Adrenal gland (tissue), 5 donors: ENCODE data around the gene GADD45B.

ENCODE experiments used
- POLR2A ChIP-seq, 2 donors: fragments of 450-650 bp; IDR thresholded peaks; one replicate each; pipeline ENCODE4 v1.6.1; 2017; ENCODE audit warnings: antibody characterized with exemption in 2 of 2, mild to moderate bottlenecking in 2 of 2, moderate library complexity in 1 of 2
- TF ChIP-seq, protein P1 (sequence below), 6 experiments: fragments of 450-650 bp in 4 of 6; fragments of 200-600 bp in 2 of 6; sonication (generic) in 1 of 6; IDR thresholded peaks; 1 replicate in 5 of 6; 2 replicates in 1 of 6; pipeline versions ENCODE4 v1.5.1 to v1.8.0; 2016 to 2021; ENCODE audit warnings: antibody characterized with exemption in 6 of 6, mild to moderate bottlenecking in 2 of 6, moderate library complexity in 1 of 6
- donor health status: DM: no; HTN: no; CAD: no.

- TF ChIP-seq POLR2A (IDR thresholded peaks at IDR 0.05): no peak
- TF ChIP-seq, protein P1, sequence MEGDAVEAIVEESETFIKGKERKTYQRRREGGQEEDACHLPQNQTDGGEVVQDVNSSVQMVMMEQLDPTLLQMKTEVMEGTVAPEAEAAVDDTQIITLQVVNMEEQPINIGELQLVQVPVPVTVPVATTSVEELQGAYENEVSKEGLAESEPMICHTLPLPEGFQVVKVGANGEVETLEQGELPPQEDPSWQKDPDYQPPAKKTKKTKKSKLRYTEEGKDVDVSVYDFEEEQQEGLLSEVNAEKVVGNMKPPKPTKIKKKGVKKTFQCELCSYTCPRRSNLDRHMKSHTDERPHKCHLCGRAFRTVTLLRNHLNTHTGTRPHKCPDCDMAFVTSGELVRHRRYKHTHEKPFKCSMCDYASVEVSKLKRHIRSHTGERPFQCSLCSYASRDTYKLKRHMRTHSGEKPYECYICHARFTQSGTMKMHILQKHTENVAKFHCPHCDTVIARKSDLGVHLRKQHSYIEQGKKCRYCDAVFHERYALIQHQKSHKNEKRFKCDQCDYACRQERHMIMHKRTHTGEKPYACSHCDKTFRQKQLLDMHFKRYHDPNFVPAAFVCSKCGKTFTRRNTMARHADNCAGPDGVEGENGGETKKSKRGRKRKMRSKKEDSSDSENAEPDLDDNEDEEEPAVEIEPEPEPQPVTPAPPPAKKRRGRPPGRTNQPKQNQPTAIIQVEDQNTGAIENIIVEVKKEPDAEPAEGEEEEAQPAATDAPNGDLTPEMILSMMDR (IDR thresholded peaks at IDR 0.05): no peak
Measured at GRCh38 chr19:2469102-2469914, 6.6 kb upstream of the GADD45B start.
